SK-N-SH (cell line): Measurements from ENCODE around the gene KIF6.

Experiments used
- EP300 ChIP-seq, 2 experiments: IDR thresholded peaks; 2 replicates each; pipeline versions ENCODE4 v1.4.0 to v1.6.1; 2012; ENCODE audit warnings: borderline replicate concordance in 1 of 2, low read depth in 1 of 2, low read length in 1 of 2
- EZH2phosphoT487 ChIP-seq: fragments of 200-600 bp; sonication (generic); IDR thresholded peaks from 2 replicates; pipeline ENCODE4 v1.6.1; 2017; ENCODE audit warnings: low read depth, mixed run types, mild to moderate bottlenecking, antibody characterized with exemption, moderate library complexity, borderline replicate concordance
- FOXJ3 ChIP-seq: sonication (generic); formaldehyde crosslinking; IDR thresholded peaks from 2 replicates; pipeline ENCODE4 v1.5.1; 2020; ENCODE audit warnings: mild to moderate bottlenecking, missing genetic modification reagents
- GABPA ChIP-seq: IDR thresholded peaks from 2 replicates; pipeline ENCODE4 v1.4.0; 2012; ENCODE audit warnings: low read depth, mild to moderate bottlenecking
- JUND ChIP-seq: IDR thresholded peaks from 2 replicates; pipeline ENCODE4 v1.4.0; 2012
- MAX ChIP-seq: IDR thresholded peaks from 2 replicates; pipeline ENCODE4 v1.4.0; 2012; ENCODE audit warnings: low read depth
- POLR2AphosphoS5 ChIP-seq: IDR thresholded peaks from 2 replicates; pipeline ENCODE4 v1.6.1; 2012; ENCODE audit warnings: low read depth, low read length
- RAD21 ChIP-seq: IDR thresholded peaks from 2 replicates; pipeline ENCODE4 v1.6.1; 2012; ENCODE audit warnings: mild to moderate bottlenecking, low read length
- SIN3A ChIP-seq: IDR thresholded peaks from 2 replicates; pipeline ENCODE4 v1.6.1; 2012; ENCODE audit warnings: low read depth, mild to moderate bottlenecking, low read length, moderate library complexity, borderline replicate concordance
- TAF1 ChIP-seq: IDR thresholded peaks from 2 replicates; pipeline ENCODE4 v1.6.1; 2012; ENCODE audit warnings: low read depth, mild to moderate bottlenecking, low read length, moderate library complexity, borderline replicate concordance
- TF ChIP-seq, protein P1 (sequence below): fragments of 200-600 bp; sonication (generic); IDR thresholded peaks from 2 replicates; pipeline ENCODE4 v1.6.1; 2017; ENCODE audit warnings: antibody characterized with exemption, mild to moderate bottlenecking, moderate library complexity
- TF ChIP-seq, protein P2 (sequence below): fragments of 150-350 bp; IDR thresholded peaks from 2 replicates; pipeline ENCODE4 v1.6.1; 2017; ENCODE audit warnings: antibody characterized with exemption, low read length, low read depth, borderline replicate concordance

GRCh38 chr6:39328066-39328465, 397.1 kb downstream of the KIF6 start:
- TF ChIP-seq RAD21 (no peak), FOXJ3 (CRISPR knock-in tag) (no peak), SIN3A (no peak), JUND (no peak), GABPA (no peak), TAF1 (no peak), MAX (no peak), EZH2phosphoT487 (no peak), EP300 (IDR thresholded peaks at IDR 0.05; ENCODE audit: borderline replicate concordance in 1 of 2, low read depth in 1 of 2, low read length in 1 of 2) (no peak), POLR2AphosphoS5 (no peak)
- TF ChIP-seq, protein P1, sequence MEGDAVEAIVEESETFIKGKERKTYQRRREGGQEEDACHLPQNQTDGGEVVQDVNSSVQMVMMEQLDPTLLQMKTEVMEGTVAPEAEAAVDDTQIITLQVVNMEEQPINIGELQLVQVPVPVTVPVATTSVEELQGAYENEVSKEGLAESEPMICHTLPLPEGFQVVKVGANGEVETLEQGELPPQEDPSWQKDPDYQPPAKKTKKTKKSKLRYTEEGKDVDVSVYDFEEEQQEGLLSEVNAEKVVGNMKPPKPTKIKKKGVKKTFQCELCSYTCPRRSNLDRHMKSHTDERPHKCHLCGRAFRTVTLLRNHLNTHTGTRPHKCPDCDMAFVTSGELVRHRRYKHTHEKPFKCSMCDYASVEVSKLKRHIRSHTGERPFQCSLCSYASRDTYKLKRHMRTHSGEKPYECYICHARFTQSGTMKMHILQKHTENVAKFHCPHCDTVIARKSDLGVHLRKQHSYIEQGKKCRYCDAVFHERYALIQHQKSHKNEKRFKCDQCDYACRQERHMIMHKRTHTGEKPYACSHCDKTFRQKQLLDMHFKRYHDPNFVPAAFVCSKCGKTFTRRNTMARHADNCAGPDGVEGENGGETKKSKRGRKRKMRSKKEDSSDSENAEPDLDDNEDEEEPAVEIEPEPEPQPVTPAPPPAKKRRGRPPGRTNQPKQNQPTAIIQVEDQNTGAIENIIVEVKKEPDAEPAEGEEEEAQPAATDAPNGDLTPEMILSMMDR: no peak
- TF ChIP-seq, protein P2, sequence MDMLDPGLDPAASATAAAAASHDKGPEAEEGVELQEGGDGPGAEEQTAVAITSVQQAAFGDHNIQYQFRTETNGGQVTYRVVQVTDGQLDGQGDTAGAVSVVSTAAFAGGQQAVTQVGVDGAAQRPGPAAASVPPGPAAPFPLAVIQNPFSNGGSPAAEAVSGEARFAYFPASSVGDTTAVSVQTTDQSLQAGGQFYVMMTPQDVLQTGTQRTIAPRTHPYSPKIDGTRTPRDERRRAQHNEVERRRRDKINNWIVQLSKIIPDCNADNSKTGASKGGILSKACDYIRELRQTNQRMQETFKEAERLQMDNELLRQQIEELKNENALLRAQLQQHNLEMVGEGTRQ: no peak
